Activated effector memory CD4-positive, alpha-beta T cell treated with anti-CD3 and anti-CD28 coated beads, Interleukin-2, amount 50 U/mL, for 16 hours (primary cell): ENCODE measurements around the gene CNTN1.

Source experiments
- DNase-seq: peaks from one replicate; pipeline ENCODE4 v3.0.0-alpha.2; 2020

The CNTN1 gene

DNA sequence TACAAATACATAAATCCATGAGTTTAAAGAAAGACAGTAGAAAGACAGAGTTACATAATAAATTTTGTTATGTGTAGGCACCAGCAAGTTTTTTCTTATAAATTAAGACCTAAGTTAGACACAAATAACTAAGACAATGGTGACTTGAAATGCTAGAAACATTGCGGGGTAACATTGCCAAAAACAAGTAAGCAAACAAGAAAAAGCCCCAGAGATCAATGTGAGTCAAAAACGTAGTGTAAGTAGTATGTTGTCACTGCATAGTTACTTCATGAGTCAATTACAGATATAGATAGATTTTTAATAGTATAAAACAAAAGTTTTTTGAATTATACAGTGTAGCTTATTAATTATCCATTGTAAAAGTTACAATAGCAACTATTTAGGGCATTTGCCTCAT, 83.4 kb downstream of the CNTN1 start:
- DNase-seq: no peak

DNA sequence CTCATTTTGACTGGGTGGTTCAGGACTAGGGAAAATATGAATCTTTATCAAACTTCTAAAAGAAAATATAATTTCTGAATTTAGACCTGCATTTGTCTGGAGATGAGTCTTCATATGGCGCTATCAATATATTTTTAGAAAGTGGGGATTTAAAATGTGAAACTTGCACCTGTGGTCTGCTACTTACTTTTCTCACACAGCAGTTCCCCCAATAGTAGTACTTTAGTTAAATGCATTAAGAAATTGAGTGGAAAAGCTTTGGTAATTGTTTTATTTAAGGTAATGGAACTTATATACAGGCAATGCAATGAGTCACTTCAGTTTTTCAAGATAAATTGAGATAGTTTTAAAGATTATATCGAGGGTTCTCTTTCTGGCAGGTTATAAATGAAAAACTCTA, 91.9 kb downstream of the CNTN1 start:
- DNase-seq: no peak

DNA sequence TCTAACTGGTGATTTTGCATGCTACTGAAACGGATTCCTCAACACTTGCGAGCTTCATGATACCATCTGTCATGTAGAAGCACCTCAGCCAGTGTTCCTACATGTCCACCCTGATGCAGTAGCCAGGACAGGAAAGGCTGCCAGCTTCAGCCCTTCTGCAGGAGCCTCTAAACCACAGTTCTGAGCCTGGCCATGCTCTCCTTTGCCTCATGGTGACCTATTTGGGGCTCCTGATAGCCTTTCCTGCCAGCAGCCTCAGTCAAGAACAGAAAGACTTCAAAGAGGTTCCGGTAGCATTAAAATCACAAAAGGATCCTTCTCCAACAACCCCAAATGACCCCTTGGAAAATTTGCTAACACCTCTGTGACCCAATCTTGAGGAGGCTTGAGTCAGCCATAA, 96.0 kb downstream of the CNTN1 start:
- DNase-seq: no peak

DNA sequence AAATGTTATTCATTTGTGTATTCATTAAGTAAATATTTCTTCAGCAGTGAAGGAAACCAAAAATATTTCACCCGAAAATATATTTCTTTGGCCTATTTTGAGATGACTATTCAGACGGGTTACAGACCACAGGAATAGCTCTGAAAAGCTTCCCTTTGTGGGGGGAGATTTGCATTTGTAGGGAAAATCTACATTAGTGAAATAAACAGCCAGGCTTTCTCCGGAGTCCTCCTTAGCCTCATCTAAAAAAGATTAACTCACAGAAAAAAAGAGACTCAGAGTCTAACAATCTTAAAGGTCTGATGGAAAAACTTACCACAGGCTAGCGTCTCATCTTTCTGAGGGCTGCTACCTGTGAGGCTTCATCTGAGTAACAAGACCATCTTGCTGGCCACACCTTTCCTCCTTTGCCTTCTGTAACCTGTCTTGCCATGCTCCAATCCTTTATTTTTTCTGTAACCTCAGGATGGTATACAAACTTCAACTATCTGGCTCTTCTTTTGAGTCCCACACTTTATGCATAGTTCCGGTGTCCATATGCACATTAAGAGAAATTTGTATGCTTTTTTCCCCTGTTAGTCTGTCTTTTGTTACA, 100.7 kb downstream of the CNTN1 start:
- DNase-seq: no peak

DNA sequence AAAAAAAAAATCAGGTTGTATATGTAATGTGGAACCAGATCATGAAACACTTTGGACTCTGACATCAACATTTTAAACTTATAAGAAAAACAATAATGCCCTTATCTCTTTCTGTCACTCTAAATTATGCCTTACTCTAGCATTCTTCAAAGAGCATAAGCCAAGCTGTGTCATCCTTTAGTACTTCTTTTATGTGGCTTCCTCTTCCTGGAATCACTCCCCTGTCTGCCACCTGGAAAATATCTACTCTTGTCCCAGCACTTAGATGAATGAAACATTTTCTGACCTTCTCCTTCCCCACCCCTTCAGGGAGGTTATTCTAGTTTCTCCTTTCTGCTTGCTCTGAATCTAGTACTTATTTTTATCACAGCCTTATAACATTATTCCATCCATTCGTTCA, 101.2 kb downstream of the CNTN1 start:
- DNase-seq: no peak

DNA sequence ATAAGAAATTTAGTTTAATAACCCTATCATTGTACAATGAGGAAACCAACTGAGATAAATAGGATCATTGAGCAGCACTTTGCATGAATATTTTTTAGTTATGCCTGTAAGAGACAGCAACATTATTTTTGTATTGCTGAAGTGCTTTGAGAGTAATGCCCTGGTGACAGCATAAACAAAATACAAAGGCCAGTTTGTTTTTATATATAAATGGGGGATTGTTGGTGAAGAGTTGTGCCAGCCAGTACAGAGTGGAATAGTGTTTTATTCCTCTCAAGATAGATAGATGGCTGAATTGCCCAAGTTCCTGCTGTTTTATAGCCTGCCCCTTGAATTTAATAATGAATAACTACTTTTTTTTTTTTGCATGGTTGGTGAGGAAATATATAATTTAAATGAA, 101.8 kb downstream of the CNTN1 start:
- DNase-seq: no peak

DNA sequence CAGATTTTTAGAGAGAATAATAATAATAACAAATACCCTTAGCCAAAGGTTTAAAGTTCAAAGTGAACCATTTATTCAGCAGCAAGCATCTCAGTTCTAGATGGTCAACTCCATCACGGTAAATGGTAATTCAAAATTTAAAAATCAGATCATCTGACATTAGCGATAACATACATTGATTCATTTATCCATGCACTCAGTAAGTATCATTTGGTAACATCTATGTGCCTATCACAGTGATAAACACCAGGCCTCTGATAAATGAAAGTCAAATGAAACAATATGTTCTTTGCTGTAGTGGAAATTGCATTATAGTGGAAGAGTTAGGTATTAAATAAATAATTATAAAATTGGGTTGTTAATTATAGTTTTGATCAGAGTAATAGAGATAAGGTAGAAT, 108.8 kb downstream of the CNTN1 start:
- DNase-seq: no peak

DNA sequence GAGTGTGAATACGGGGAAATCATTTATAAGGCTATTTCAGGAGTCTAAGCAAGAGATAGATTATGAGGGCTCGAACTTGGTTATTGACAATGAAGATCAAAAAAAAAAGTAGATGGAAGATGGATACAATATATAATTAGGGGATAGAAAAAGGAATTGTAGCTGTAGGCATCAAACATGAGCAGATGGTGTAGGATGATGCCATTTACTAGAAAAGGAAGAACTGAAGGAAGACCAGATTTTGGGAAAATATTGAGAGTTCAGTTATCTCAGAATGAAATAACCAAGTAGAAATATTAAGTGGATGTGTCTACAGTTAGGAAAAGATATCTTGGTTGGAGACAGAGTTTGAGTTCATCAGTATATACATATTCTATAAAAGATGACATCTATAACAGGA, 109.6 kb downstream of the CNTN1 start:
- no peak for DNase-seq

DNA sequence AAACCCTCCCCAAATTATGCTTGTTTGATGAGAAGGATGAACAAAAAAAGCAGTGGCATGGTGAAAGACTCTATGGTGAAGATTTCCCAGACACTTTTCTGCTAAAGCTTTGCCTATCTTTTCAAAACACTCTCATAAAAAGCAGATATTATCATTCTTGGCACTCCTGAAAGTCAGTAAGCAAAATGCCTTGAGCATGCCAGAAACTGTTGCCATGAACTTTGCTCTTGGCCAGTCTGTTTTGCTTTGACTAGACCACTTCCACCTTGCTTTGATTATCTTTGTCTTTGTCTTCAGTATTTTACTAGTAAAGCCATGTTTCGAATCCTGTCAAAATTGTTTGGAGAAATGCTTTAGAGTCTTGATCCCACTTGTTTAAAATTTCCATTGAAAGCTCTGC, 110.4 kb downstream of the CNTN1 start:
- no peak for DNase-seq

DNA sequence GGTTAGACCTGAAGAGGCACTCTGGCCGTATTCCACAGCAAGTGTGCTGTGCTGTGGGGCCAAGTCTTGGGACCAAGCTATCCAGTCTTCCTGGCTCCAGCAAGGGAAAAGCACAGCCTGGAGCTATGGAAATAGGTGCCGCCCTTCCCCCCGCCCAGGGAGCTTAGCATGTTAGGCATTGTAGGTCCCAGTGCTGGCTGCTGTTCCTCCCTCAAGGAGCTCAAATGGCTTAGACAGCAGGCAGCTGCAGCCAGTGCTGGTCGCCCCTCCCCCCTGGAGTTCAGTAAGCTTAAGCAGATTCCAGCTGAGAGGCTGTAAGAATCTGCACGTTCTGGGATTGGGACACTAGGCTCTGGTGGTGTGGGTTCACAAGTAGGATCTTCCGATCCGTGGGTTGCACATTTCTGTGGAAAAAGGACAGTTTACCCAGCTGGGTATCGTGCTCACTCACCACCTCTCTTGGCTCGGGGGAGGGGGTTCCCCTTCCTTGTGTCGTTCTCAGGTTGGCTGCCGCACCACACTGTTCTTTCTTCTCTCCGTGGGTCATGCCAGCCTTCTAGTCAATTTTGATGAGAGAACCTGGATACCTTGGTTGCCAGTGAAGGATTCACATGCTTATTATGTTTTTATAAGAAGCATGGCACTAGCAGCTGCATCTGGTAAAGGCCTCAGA, 127.3 kb downstream of the CNTN1 start:
- DNase-seq: no peak

DNA sequence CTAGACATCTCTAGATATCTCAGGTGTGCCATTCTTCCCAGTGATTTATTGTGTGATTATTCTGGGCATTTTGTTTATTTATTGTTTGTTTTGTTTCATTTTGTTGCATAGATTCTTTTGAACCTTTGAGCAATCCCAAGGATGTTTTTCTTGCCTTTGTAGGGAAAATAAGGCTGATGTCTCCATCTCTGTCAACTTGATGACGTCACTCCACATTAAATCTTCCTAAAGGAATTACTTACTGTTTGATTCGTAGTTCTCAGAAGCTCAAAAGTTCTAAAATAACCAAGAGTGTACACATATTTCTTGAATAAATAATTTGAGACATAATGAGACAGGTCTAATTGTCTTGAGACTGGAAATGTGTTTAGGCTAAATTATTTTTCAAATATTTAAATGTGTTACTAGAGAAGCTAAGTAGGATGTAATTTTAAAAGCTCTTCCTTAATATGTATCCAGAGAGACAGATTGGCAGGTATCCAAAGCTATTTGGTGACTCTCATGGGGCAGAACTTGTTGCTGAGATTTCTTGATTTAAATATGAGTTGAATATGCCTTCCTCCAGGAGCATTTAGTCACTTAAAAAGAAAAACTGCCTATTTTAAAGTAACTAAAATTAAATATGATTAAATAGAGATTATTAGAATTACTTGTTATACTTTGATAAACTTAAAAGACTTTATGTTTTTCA, 128.7 kb downstream of the CNTN1 start:
- DNase-seq: no peak

DNA sequence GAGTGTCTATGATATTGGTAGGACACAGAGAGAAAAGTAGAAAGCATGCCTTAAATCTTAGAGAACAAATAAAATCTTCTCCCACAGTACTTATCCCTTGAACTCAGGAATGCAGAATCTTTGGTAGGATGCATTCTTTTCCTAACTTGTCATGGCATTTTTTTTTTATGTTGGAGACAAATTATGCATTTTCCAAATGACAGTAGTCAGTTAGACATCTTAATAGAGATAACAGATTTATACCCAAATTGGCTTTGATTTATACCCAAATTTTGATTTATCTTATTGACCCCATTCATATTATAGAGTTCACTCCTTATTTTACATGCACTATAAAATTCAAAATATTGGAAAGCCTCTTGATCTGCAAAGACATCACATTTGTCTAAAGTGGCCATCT, 132.9 kb downstream of the CNTN1 start:
- DNase-seq: no peak

DNA sequence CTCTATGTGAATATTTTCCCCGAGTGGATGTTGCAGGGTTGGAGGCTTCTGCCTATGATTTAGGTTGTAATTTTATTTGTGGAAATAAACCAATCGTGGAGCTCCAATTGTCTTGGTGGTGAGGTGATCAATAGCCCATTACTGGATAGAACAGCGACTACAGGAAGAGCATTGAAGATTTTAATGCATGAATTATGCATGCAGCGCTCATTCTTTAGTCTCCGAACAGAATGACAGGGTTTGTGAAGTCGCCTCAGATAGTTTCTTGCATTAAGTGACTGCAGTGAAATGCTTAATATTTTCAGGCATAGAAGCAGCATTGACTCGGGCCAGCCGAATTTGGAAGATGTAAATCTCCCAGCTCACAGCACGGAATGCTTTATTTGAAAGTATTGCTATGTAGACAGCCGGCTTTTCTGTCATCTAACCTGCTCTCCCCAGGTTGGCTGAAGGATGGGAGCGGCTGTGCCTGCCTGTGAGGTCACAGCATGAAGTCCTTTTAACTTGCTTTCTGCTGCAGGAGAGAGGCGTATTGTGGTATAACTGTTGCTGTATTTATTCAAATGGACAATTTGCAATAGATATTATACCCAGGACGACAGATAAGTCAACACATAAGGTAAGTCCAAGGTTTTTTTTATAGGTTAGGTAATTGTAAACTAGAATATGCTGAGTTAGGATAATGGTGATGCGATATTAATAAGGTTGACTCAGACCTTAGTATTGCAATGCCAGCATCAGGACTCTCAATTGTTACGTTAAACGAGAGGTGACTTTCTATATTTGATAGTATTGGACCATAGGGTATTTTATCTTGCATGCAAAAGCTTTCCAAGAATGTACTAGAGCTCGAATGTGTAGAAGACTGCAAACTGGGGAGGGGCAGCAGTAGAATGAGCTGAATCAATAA, 135.7 kb downstream of the CNTN1 start:
- no peak for DNase-seq

DNA sequence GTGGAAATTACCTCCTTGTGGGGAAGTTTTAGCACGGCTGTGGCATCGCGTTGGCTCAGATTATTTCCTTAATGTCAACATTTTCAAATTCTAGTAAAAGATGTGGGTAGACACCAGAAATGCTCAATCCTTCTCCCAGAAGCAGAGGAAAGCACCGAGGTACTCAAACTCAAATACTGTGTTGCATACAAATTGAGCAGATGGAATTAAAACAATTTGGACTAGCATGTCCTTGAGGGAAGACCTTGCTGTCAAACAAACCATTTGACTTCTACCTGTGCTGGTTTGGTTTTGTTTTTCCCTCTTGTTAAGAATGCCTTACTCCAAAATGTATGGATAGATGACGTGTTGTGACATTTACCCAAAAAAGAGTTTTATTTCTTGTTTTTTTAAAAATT, 136.4 kb downstream of the CNTN1 start:
- DNase-seq: no peak

DNA sequence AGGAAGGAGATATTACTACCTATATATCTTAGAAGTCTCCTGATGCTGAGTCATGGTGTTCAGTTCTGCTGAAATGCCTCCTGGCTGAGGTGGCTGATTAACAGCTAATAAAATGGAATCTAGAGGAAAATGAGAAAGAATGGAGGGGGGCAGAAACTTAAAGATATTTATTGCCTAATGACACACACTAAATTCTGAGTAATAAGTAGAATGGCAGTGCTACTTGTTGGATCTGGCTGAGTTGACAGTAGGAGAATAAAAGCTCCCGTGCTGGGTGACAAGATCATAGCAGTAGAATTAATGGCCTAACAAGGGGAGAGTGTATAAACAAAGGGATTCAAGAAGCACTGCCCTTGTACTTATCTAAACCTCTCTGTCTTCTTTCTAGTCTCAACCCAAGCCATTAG, 137.5 kb downstream of the CNTN1 start:
- DNase-seq: no peak

DNA sequence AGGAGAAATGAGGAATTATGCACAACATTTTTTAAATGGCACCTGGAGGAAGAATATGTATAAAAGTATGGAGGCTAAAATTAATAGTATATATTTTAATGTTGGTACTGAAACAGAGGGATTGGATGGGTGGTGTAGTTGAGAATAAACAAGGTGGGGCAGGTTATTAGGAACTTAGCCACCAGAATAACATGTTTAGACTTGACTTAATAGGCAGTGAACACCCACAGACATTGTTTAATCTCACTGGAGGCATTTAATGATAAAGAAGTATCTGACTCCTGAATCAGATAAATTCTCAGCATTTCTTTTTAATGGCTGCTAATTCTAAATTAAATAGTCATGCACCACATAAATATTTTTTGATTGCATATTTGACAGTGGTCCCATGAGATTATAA, 139.7 kb downstream of the CNTN1 start:
- DNase-seq: no peak

DNA sequence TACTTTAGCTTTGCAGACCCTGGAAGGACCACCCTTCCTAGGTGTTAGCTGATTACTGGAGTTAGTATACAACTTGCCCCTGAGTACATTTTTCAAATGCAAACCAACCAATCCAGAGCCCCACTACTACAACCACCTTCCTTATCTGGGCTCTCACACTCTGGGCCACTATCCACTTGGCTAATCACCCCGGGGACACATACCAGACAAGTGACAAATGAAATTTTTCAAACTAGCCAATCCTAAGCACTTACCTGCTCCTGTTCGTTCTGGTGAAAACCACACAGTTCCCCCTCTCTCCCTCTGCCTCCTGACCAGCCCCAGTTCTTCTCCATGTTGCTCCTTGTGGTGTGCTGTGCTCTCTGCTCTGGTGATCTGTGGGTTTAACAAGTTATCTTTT, 140.4 kb downstream of the CNTN1 start:
- no peak for DNase-seq

DNA sequence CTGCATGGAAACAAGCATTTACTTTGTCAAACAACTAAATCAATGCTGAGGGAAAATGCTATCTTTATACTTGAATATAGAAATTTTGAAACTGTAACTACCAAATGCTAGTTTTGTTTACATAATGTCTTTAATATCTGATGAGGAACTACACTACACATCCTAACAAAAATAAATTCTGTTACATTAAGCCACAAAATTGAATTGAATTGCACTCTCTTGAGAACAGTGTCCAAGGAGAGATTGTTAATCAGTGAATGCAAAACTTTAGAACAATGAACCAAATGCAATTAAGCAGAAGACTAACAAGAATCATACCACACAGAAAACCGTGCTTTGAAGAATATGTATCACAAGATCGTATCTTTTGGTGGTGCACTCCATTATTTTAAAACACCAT, 141.6 kb downstream of the CNTN1 start:
- DNase-seq: no peak

DNA sequence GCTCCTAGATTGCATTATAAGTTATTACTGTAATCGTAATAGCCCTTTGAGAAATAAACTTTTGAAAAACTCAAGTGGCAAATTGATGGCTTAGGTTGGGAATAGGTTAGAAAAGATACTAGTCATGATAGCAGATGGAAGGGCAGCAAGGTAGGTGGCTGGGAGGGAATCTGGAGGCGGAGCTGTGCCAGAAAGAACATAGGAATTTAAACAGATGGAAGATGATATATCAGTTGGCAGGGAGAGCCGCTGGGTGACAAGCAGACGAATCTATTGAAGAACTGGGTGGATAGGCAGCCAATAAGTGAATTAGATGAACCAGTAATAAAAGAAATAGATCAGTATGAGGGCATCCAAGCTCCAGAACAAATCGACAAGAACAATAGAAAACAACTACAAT, 142.1 kb downstream of the CNTN1 start:
- DNase-seq: no peak

DNA sequence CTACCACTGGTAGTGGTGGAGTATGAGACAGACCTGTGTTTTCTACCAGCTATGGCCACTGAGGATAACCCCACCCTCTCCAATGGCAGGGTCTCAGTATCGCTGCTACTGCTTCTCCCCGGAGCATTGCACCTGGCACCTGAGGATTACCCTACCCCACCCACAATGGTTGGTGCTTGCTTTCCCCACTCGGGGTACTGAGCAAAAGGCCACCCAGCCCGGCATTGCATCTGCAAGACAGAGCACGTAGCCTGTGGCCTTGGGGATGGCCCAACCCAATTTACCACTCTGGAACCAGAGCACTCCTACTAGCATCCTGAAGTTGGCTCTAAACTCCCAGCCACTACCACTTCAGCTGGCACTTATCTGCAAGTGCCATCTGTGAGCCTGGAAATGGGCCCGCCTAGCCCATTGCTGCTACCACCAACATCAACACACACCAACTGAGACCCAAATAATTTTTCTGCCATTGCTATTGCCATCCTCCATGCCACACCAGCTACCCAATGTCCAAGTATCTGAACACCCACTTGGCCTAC, 145.7 kb downstream of the CNTN1 start:
- no peak for DNase-seq

DNA sequence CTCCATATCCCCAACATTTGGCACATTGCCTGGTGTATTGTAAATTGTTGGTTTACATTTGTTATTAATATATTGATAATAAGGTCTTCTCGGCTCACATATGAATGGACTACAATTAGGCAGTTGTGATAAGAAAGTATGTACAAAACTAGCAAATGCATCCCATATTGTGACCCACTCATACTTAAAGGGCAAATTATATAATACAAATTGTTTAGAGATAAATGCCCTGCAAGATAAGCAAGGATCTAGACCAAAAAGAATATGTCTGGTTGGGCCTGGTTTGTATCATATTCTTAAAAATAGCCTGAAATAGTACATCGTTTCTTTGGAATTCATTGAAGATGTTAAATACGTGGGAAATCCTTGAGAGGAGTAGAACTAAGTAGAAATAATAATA, 151.3 kb downstream of the CNTN1 start:
- DNase-seq: no peak

DNA sequence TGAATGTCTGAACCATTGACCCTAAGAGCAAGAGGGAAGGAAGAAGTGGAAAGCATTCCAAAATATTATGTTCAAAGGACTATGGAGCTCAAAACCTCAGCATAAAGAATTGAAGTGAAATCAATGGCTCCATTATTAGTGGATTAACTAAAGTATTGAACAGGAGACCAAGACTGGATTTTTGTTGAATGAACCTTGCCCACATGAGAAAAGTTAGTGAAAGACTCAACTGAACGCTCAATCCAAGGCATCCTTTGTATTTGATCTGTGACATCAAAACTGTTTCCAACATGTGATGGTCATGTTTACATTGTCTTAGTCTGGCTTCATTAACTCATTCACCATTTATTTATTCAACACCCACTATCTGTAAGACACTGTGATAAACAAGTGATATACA, 161.0 kb downstream of the CNTN1 start:
- no peak for DNase-seq

DNA sequence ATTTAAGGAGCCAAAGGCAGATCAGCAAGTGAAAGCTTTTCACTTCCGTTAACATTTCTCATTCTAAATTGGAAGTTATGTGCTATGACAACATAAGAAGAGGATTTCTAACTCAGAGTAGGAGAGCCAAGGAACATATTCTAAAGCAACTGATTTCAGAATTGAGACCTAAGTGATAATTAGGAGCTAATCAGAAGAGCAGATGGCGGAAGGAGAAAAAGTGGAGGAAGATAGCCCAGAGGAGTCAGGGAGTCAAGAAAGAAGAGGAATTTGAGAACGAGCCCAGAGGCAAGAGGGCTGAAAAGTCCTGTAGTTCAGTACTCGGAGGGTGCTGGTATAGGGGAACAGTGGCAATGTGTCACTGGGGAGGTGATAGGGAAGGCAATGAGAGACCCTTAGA, 162.4 kb downstream of the CNTN1 start:
- DNase-seq: no peak
